Omental fat pad (tissue), 4 donors: ENCODE measurements around the gene SCLY. TPM values are rescaled to one million over a fixed set of nuclear protein-coding genes. Genes with fewer than 3 reads are reported as not detected.

Source experiments
- ATAC-seq: fragments of 150-250 bp; one replicate; pipeline ENCODE4 v1.9.1; 2016; ENCODE audit warnings: mild to moderate bottlenecking, moderate library complexity; ENCODE audit not compliant: low FRiP score
- DNase-seq: peaks from one replicate; pipeline ENCODE4 v3.0.0-alpha.2; 2019; ENCODE audit warnings: low spot score
- CTCF ChIP-seq, 3 donors: fragments of 450-650 bp; IDR thresholded peaks; one replicate each; pipeline ENCODE4 v1.5.1; 2016 to 2017; ENCODE audit warnings: antibody characterized with exemption in 3 of 3, mild to moderate bottlenecking in 3 of 3, moderate library complexity in 2 of 3
- total RNA-seq, 4 donors: library from RNA; depleted of rRNA; stranded (reverse); fragments of >200 nt; gene quantifications; one replicate each; pipeline ENCODE4 v1.1.0, GENCODE V29; 2016

The SCLY gene
- total RNA-seq, 4 donors from 2014 or later: 7.3 to 15.8 (median 12.5) TPM

- ATAC-seq: no peak
- TF ChIP-seq CTCF (IDR thresholded peaks at IDR 0.05): no peak
- DNase-seq: no peak
Observed at GRCh38 chr2:238069877-238070276, 9.1 kb downstream of the SCLY start.

- ATAC-seq: no peak
Observed at GRCh38 chr2:238075397-238075796, 14.6 kb downstream of the SCLY start.

GRCh38 chr2:238077292-238077691 lies 16.5 kb downstream of the SCLY start:
- ATAC-seq (no peak), DNase-seq (no peak)
- no peak for TF ChIP-seq CTCF (IDR thresholded peaks at IDR 0.05)

More at GRCh38 chr2:238075397-238075796, 14.6 kb downstream of the SCLY start:
- TF ChIP-seq CTCF (IDR thresholded peaks at IDR 0.05): no peak
- no peak for DNase-seq

- ATAC-seq (no peak), DNase-seq (no peak)
- no peak for TF ChIP-seq CTCF (IDR thresholded peaks at IDR 0.05)
Observed at GRCh38 chr2:238079874-238080327, 19.1 kb downstream of the SCLY start.

- TF ChIP-seq CTCF (IDR thresholded peaks at IDR 0.05): no peak
- no peak for DNase-seq
- ATAC-seq: no peak
Observed at GRCh38 chr2:238080518-238080917, 19.7 kb downstream of the SCLY start.

- DNase-seq (no peak), ATAC-seq (no peak)
- TF ChIP-seq CTCF (IDR thresholded peaks at IDR 0.05): no peak
Observed at GRCh38 chr2:238081150-238081549, 20.3 kb downstream of the SCLY start.

GRCh38 chr2:238081561-238081960 lies 20.8 kb downstream of the SCLY start:
- TF ChIP-seq CTCF (IDR thresholded peaks at IDR 0.05): no peak

More at GRCh38 chr2:238081561-238081960, 20.8 kb downstream of the SCLY start:
- DNase-seq (no peak), ATAC-seq (no peak)
